Gastrocnemius medialis (tissue), 4 donors: Measurements from ENCODE around the gene NANOGP8. TPM values are rescaled to one million over a fixed set of nuclear protein-coding genes. Genes with fewer than 3 reads are reported as not detected.

Experiments
- ATAC-seq, 2 donors: fragments of 150-250 bp; one replicate each; pipeline ENCODE4 v1.9.1; 2016
- DNase-seq, 2 donors: peaks; one replicate each; pipeline ENCODE4 v3.0.0-alpha.2; 2019
- H3K27ac ChIP-seq, 4 donors: fragments of 200-600 bp; sonication (generic); 1 replicate in 1 of 4; 2 replicates in 3 of 4; pipeline ENCODE4 v1.5.1; 2016 to 2018; ENCODE audit warnings: mild to moderate bottlenecking in 2 of 4, moderate library complexity in 1 of 4
- H3K27me3 ChIP-seq, 3 donors: fragments of 200-600 bp; sonication (generic) in 2 of 3; 1 replicate in 1 of 3; 2 replicates in 2 of 3; pipeline versions ENCODE4 v1.5.1 to v1.6.0; 2016 to 2019; ENCODE audit warnings: mild to moderate bottlenecking in 1 of 3, moderate library complexity in 1 of 3
- H3K36me3 ChIP-seq, 2 donors: fragments of 200-600 bp; sonication (generic) in 1 of 2; one replicate each; pipeline ENCODE4 v1.5.1; 2017 to 2018
- H3K4me1 ChIP-seq, 2 donors: fragments of 200-600 bp; sonication (generic) in 1 of 2; one replicate each; pipeline ENCODE4 v1.5.1; 2016 to 2017; ENCODE audit warnings: mild to moderate bottlenecking in 2 of 2
- H3K4me3 ChIP-seq, 4 donors: fragments of 200-600 bp; sonication (generic) in 3 of 4; 1 replicate in 1 of 4; 2 replicates in 3 of 4; pipeline ENCODE4 v1.5.1; 2016 to 2019; ENCODE audit warnings: mild to moderate bottlenecking in 2 of 4
- H3K9me3 ChIP-seq, 3 donors: fragments of 200-600 bp; sonication (generic) in 2 of 3; 1 replicate in 1 of 3; 2 replicates in 2 of 3; pipeline ENCODE4 v1.5.1; 2016 to 2019
- CTCF ChIP-seq, 5 experiments: fragments of 450-650 bp in 3 of 5; fragments of 200-600 bp in 2 of 5; sonication (generic) in 2 of 5; IDR thresholded peaks in 4 of 5; conservative IDR thresholded peaks in 1 of 5; 1 replicate in 4 of 5; 2 replicates in 1 of 5; pipeline ENCODE4 v1.5.1; 2016 to 2019; ENCODE audit warnings: antibody characterized with exemption in 5 of 5, mild to moderate bottlenecking in 3 of 5, moderate library complexity in 3 of 5
- POLR2A ChIP-seq, 2 donors: fragments of 450-650 bp; IDR thresholded peaks; one replicate each; pipeline ENCODE4 v1.6.1; 2017; ENCODE audit warnings: antibody characterized with exemption in 2 of 2, mild to moderate bottlenecking in 2 of 2, moderate library complexity in 2 of 2
- in situ Hi-C, 4 donors: fragments of 200-750 bp; cut with MboI; loops; one replicate each; pipeline versions ENCODE4 v1.15.0 to v1.8.0; 2017; ENCODE audit warnings: low sequenced_read_pairs in 4 of 4
- intact Hi-C: fragments of 100-400 bp; cut with DNase I; formaldehyde crosslinking; loops from one replicate; pipeline ENCODE4 v1.15.1; 2023; ENCODE audit warnings: low total_unique reads
- total RNA-seq, 4 donors: library from RNA; depleted of rRNA; stranded (reverse); fragments of >200 nt; gene quantifications; one replicate each; pipeline versions ENCODE4 v1.1.0 to v1.2.3, GENCODE V29; 2016

The NANOGP8 gene
- total RNA-seq, 4 donors from 2014 or later: not detected

DNA sequence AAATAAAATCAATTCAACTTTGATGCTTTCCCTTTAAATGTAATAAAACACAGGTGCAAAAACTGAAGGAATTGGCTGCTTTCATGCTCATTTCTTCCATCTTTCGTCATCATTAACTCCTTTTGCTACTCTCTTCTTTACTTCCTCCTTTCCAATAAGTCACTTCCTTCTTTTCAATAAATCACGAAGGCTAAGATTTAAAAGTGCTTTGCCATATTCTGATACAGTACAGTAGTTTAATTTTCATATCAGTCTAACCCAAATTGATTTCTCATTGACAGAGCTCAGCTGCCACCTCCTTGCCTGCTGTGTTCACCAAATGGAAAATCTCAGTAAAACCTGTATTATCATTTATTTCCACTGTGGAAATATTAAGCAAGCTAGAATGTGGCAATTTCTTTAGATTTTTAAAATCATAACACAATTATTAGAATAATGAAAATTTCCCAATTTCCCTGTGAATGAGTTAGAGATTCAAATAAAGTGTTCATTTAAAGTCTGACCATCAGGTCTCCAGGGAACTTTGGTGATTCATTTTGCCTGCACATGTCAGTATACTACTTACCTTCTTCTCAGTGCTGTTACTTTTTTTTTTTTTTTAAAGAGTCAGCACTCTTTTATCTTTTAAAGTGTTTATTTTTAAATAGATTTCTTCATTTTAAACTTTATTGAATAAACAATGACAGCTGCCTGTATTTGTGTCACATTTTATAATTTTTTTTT lies 41.6 kb downstream of the NANOGP8 start:
- no peaks in the 10 kb centered on the region for H3K27me3 ChIP-seq
- H3K4me3 ChIP-seq: no peak overlapping the region
- TF ChIP-seq CTCF (IDR thresholded peaks at IDR 0.05 in 4 of 5, conservative IDR thresholded peaks at IDR 0.05 in 1 of 5) (no peak), POLR2A (IDR thresholded peaks at IDR 0.05) (no peak)
- DNase-seq: no peak
- no peaks in the 10 kb centered on the region for H3K9me3 ChIP-seq
- H3K36me3 ChIP-seq: no peaks in the 10 kb centered on the region
- intact Hi-C loops (no loop called here), in situ Hi-C loops (no loop called here)
- ATAC-seq: no peak
- no peaks in the 10 kb centered on the region for H3K4me1 ChIP-seq
- H3K27ac ChIP-seq: no peak overlapping the region

GRCh38 chr15:35040339-35041255 lies 44.5 kb downstream of the NANOGP8 start:
- no peaks in the 10 kb centered on the region for H3K9me3 ChIP-seq
- H3K4me1 ChIP-seq: no peaks in the 10 kb centered on the region
- ATAC-seq (no peak), DNase-seq (no peak)
- TF ChIP-seq POLR2A (IDR thresholded peaks at IDR 0.05) (no peak), CTCF (IDR thresholded peaks at IDR 0.05 in 4 of 5, conservative IDR thresholded peaks at IDR 0.05 in 1 of 5) (no peak)
- no peak overlapping the region for H3K4me3 ChIP-seq
- no peaks in the 10 kb centered on the region for H3K36me3 ChIP-seq
- in situ Hi-C loops (no loop called here), intact Hi-C loops (no loop called here)
- no peak overlapping the region for H3K27ac ChIP-seq
- no peaks in the 10 kb centered on the region for H3K27me3 ChIP-seq

DNA sequence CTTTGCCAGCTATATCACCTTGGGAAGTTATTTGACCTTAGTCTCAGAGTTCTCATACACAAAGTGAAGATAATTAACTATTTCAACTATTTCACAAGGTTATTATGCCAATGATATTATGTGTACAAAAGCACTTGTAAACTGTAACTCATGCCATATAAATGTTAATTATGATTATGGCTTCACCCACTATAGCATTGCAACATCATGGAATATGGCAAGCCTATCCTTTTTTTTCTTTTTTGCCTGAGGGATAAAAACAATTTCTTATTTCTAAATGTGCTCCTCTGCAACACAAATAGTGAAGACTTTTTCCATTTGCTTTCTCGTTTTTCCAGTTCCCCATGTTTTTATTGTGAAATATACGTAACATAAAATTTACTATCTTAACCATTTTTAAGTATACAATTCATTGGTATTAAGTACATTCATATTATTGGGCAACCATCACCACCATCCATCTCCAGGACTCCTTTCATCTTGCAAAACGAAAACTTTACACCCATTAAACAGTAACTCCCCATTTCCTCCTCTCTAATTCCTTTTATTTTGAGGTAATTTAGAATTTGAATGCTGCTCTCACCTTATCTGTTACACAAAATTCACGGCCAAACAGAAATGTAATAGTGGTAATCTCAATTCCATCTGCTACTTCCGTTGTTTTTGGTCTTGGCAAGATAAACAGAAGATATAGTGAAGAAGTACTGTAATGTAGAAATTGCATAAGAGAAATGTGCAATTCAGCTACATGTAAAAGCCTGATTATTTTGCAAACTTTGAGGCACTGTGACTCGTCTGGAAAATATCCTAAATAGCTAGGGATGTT lies 46.3 kb downstream of the NANOGP8 start:
- no peak for ATAC-seq
- Histone ChIP-seq H3K4me3 (no peak overlapping the region), H3K4me1 (no peaks in the 10 kb centered on the region), H3K27me3 (no peaks in the 10 kb centered on the region), H3K36me3 (no peaks in the 10 kb centered on the region), H3K9me3 (no peaks in the 10 kb centered on the region), H3K27ac (no peak overlapping the region)
- in situ Hi-C loops (no loop called here), intact Hi-C loops (no loop called here)
- no peak for TF ChIP-seq CTCF (IDR thresholded peaks at IDR 0.05 in 4 of 5, conservative IDR thresholded peaks at IDR 0.05 in 1 of 5)
- no peak for TF ChIP-seq POLR2A (IDR thresholded peaks at IDR 0.05)
- DNase-seq: no peak

Other genes starting within 250 kb of the NANOGP8 start
- gene AQR, start 115.6 kb downstream of the NANOGP8 start, total RNA-seq: 10 to 100 TPM in 2 of 4 donors, 1 to 10 TPM in 2; 6.3 to 13.1 (median 10.3) TPM
- 10 to 100 TPM; 33.2 to 55.2 (median 49.0) TPM for gene ZNF770, start 97.0 kb downstream of the NANOGP8 start, total RNA-seq